ENCODE measurements around the gene MAPKAP1. TPM values are rescaled to one million over a fixed set of nuclear protein-coding genes. Genes with fewer than 3 reads are reported as not detected.

The MAPKAP1 gene
- 62.8 and 82.5 TPM in 2 replicates for total RNA-seq

GRCh38 chr9:125706651-125707471 lies at the start of gene MAPKAP1:
Gene MAPKAP1 (minus strand): TSS chr9:125707208. CDS start chr9:125672574, 34,634 bp downstream.

GRCh38 chr9:125747053-125747764 lies 40.2 kb upstream of the MAPKAP1 start, which contains the start of gene PBX3:
Gene PBX3 (plus strand): TSS chr9:125747373.

Small RNA genes within 50 kb of the gene (small RNA-seq; reads per million reads assigned to genes)
- gene RF00017 = not detected

Other genes starting within 250 kb of the MAPKAP1 start
- gene PBX3, start 40.2 kb upstream of the MAPKAP1 start, total RNA-seq = 19.8 and 33.6 TPM in 2 replicates

Data from subcutaneous preadipocyte (primary cell).